Testis (tissue), 2 donors: ENCODE data around the gene RHOV.

ENCODE experiments used
- POLR2A ChIP-seq: fragments of 450-650 bp; IDR thresholded peaks from one replicate; pipeline ENCODE4 v1.6.1; 2017; ENCODE audit warnings: antibody characterized with exemption, mild to moderate bottlenecking, moderate library complexity
- TF ChIP-seq, protein P1 (sequence below), 3 experiments: fragments of 450-650 bp in 2 of 3; fragments of 200-600 bp in 1 of 3; sonication (generic) in 1 of 3; IDR thresholded peaks; one replicate each; pipeline ENCODE4 v1.5.1; 2016 to 2019; ENCODE audit warnings: antibody characterized with exemption in 3 of 3, mild to moderate bottlenecking in 2 of 3, moderate library complexity in 1 of 3

DNA sequence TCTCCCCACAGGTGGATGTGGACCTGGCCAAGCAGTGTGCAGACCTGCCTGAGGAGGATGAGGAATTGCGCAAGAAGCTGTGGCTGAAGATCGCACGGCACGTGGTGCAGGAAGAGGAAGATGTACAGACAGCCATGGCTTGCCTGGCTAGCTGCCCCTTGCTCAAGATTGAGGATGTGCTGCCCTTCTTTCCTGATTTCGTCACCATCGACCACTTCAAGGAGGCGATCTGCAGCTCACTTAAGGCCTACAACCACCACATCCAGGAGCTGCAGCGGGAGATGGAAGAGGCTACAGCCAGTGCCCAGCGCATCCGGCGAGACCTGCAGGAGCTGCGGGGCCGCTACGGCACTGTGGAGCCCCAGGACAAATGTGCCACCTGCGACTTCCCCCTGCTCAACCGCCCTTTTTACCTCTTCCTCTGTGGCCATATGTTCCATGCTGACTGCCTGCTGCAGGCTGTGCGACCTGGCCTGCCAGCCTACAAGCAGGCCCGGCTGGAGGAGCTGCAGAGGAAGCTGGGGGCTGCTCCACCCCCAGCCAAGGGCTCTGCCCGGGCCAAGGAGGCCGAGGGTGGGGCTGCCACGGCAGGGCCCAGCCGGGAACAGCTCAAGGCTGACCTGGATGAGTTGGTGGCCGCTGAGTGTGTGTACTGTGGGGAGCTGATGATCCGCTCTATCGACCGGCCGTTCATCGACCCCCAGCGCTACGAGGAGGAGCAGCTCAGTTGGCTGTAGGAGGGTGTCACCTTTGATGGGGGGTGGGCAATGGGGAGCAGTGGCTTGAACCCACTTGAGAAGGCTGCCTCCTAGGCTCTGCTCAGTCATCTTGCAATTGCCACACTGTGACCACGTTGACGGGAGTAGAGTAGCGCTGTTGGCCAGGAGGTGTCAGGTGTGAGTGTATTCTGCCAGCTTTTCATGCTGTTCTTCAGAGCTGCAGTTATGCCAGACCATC lies 28.8 kb upstream of the RHOV start:
- TF ChIP-seq, protein P1, sequence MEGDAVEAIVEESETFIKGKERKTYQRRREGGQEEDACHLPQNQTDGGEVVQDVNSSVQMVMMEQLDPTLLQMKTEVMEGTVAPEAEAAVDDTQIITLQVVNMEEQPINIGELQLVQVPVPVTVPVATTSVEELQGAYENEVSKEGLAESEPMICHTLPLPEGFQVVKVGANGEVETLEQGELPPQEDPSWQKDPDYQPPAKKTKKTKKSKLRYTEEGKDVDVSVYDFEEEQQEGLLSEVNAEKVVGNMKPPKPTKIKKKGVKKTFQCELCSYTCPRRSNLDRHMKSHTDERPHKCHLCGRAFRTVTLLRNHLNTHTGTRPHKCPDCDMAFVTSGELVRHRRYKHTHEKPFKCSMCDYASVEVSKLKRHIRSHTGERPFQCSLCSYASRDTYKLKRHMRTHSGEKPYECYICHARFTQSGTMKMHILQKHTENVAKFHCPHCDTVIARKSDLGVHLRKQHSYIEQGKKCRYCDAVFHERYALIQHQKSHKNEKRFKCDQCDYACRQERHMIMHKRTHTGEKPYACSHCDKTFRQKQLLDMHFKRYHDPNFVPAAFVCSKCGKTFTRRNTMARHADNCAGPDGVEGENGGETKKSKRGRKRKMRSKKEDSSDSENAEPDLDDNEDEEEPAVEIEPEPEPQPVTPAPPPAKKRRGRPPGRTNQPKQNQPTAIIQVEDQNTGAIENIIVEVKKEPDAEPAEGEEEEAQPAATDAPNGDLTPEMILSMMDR (IDR thresholded peaks at IDR 0.05) = no peak
- no peak for TF ChIP-seq POLR2A
